ELR (cell line): Measurements from ENCODE around the gene CYTH4.
A peak's percentile ranks its signal among the peaks of the same experiment; 100 is the strongest.
"Not testable (repeated sequence)": the region's sequence is repeated elsewhere in the genome, so short reads cannot be mapped to it uniquely, and the experiment has no call there.

Source experiments
- DNase-seq: peaks from one replicate; pipeline ENCODE4 v3.0.0-alpha.2; 2015; ENCODE audit warnings: low read depth

CYTH4 gene

GRCh38 chr22:37249986-37250385, 32.3 kb upstream of the CYTH4 start:
- no peak for DNase-seq

GRCh38 chr22:37251836-37252235, 30.5 kb upstream of the CYTH4 start:
- not testable (repeated sequence) for DNase-seq

DNA sequence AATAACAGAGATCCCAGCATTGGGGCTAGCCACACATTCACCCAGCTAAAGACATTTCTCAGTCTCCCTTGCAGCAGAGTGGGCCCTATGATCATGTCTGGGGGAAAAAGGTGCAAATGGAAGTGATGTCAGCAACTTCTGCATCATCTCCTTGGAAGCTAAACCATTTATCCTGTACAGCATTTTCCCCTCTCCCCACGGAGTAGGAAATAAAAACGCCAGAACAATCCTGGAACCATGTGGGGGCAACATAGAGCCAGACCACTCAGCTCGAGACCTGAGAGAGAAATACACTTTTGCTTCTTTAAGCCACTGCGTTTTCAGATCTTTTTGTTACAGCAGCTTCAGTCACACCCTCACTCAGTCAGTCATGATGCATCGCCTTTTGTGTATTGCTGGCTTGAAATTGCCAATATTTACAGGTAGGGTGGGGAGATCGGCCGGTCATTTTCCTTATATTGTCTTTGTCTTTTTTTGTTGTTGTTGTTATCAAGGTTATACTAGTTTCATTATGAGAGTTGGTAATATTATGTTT, 29.1 kb upstream of the CYTH4 start:
- peak; percentile 62 for DNase-seq

DNA sequence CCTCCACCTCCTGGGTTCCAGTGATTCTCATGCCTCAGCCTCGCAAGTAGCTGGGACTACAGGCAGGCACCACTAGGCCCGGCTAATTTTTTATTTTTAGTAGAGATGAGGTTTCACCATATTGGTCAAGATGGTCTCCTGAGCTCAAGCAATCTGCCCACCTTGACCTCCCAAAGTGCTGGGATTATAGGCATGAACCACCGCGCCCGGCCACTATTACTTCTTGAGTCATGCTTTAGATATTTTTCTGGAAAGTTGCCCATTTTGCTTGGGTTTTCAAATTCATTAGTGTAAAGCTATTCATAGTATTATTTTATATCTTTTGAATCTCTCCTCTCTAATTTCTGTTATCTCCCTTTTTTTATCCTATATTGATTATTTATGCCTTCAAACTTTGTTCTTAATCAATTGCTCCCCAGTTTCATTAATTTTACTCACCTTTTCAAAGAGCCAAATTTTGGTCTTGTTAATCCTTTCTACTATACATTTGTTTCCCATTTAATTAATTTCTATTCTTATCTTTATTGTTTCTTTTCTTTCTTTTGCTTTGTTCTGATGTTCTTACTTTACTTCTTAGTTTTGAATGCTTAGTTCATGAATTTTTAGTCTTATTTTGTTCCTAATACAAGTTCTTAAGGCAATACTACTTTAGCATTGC, 28.0 kb upstream of the CYTH4 start:
- DNase-seq = peak; percentile 93

DNA sequence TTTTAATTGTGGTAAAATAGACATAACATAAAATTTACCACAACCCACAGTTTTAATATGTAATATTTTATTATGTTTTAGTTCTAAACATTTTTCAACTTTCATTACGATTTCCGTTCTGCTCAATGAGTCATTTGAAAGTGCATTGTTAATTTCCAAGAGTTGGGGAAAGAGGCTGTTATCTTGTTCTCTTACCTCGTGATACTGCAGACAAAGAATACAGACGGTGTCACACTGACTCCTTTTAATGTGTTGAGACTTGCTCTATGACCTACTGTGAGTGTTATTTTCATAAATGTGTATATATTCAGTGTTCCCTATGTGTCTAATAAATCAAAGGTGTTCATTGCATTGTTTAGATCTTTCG, 27.5 kb upstream of the CYTH4 start:
- peak; percentile 66 for DNase-seq

GRCh38 chr22:37255558-37256006, 26.7 kb upstream of the CYTH4 start:
- DNase-seq = no peak

GRCh38 chr22:37256075-37256726, 26.1 kb upstream of the CYTH4 start:
- no peak for DNase-seq

GRCh38 chr22:37258005-37258752, 24.1 kb upstream of the CYTH4 start:
- DNase-seq = peak; percentile 37

DNA sequence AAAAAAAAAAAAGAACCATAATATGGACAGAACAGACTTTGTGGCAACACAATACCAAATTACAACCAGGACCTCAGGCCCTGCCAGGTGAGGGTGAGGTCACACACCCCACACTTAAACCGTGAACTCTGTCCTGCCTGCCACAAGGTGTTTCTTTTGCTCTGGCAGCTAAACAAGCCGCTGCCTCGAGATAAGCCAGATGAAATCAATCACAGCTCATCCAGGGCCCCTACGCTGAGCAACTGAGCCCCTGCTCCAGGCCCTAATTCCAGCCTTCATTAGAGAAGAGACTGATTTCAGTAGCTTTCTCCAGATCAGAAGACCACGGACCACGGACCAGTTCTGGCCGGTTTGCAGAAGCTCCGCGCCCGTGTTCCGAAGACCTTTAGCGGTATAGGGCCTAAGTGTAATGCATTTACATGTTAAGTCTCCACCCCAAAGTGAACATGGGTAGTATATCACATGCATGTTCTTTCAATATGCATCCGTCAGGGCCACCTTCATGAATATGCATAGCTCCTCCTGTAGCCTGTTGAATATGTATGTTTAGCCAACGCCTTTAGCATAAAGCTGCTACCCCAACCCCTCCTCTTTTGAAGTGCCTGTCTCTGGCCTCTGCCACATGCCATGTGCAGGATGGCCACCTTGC, 23.4 kb upstream of the CYTH4 start:
- DNase-seq = no peak

DNA sequence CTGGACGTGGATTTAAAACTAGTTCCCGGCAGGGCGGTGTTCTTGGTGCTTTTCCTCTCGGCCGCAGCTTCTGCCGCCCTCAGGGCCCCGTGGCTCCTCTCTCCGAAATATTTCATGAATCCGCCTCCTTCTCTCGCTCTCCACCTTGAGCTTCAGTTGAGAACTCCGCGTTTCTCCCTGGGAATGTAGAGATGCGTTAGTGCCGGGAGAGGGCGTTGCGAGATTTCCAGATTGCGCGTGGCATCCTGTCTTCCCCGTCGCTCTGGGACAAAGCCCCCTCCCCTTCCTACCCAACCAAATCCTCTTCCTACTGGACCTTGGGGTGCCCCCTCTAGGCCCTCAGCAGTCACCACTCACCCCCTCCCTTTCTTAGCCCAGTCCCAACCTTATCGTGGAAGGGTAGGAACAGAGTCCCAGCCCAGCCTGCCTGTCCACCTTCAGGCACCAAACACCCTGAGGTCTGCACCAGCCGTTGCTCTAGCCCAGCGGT, 22.7 kb upstream of the CYTH4 start:
- peak; percentile 75 for DNase-seq

GRCh38 chr22:37260155-37260795, 22.0 kb upstream of the CYTH4 start:
- no peak for DNase-seq

DNA sequence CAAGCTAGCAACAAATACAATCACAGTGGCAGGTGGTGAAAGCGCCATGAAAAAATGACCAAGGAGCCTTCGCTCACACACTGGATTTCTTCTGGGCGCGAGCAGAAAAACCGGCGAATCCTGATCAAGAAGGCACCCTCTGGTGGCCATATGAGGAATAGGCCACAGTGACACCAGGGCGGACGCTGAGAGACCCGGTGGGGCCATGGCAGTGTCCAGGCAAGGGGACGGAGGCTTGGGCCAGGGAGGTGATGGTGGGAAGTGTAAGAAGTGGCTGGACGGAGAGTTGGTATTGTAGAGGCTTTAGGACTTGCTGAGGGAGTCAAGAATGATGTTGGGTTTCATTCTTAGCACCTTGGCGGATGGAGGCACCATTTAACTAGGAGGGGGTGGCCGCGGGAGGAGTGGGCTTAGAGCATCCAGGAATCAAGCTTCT, 21.4 kb upstream of the CYTH4 start:
- DNase-seq = peak; percentile 76

- DNase-seq = no peak
Observed at GRCh38 chr22:37262346-37262745, 20.0 kb upstream of the CYTH4 start.

DNA sequence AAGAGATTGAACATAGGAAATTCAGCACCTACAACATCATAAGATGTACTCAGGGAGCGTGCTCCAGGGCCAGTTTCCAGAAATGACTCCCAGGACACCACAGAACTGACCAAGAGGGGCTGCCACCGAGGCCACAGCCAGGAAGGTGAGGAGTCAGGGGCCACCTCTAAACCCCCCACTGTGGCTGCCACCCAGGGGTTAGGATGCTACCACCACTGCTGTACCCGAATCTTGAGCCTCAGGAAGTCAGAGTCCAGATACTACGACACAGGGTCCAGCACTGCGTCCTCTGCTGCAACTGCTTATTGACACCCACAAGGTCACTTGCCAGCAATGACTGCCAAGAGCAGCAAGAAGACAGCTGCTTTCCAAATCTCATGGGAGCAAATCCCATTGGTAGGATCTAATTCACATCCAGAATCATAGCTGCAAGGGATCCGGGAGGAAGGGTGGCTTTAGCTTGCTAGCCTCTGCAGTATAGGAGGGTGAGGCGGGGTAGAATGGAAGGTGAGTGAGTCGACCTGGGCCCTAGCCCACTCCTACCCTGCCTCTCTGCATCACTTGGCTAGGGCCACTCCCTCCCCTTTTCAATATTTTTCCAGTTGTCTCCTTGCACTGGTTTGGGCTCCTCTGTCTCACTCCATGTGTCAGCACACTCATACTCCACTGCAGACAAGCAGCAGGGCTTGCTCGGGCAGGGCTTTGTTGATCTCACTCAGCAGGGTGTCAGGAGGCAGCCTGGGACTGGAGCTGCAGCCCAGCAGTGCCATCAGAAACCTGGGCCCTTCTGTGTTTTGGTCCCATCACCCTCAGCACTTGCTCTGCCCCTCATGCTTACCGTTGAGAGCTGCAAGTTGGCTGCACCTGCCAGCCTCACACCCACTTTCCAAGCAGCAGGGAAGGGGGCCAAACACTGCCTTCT, 18.1 kb upstream of the CYTH4 start:
- DNase-seq = no peak

- no peak for DNase-seq
Observed at GRCh38 chr22:37266581-37267134, 15.7 kb upstream of the CYTH4 start.

- DNase-seq = peak; percentile 60
Observed at GRCh38 chr22:37267135-37267587, 15.1 kb upstream of the CYTH4 start.

- DNase-seq = no peak
Observed at GRCh38 chr22:37267661-37268413, 14.5 kb upstream of the CYTH4 start.

GRCh38 chr22:37269936-37270678, 12.2 kb upstream of the CYTH4 start:
- DNase-seq = no peak
